GM21576 (cell line): ENCODE results near the gene ADCK2.
"Not testable (repeated sequence)": the region's sequence is repeated elsewhere in the genome, so short reads cannot be mapped to it uniquely, and the experiment has no call there.

Source experiments
- ATAC-seq: cut with Tn5 transposase; IDR thresholded peaks from one replicate; pipeline ENCODE4 v1.9.1; 2021; ENCODE audit warnings: mild to moderate bottlenecking, moderate library complexity; ENCODE audit not compliant: unreplicated experiment

Gene ADCK2

DNA sequence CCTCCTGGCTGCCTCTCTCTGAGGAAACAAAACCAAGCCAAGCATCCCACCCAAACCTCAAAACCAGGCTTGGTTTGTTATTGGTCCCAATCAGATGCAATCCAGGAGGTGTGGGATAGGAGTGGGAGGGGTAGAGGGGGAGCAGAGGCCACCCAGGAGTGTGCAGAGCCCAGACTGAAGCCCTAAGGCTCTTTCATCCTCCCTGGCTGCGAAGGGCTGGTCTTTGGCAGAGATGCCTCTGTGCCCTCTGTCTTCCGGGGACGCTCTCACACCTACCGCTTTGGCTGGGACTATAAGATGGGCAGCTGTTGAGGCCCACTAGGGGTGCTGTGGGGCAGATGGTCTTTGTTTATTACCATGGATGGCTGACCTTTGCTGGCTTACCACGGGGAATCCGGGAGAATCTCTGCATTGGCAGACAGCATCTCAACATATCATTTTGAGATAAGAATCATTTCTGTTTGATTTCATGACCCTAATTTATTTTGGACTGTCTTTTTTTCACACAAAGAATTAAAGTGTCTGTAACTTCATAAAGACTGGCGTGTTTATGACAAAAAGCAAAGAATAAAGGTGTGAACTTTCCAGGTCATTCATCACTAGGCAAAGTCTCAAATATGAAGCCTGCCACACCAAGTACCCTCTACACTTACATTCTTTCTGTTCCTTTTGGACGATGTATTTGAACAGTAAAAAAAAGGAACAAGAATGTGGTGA is 25.7 kb upstream of the ADCK2 start:
- ATAC-seq = peak; percentile 91

DNA sequence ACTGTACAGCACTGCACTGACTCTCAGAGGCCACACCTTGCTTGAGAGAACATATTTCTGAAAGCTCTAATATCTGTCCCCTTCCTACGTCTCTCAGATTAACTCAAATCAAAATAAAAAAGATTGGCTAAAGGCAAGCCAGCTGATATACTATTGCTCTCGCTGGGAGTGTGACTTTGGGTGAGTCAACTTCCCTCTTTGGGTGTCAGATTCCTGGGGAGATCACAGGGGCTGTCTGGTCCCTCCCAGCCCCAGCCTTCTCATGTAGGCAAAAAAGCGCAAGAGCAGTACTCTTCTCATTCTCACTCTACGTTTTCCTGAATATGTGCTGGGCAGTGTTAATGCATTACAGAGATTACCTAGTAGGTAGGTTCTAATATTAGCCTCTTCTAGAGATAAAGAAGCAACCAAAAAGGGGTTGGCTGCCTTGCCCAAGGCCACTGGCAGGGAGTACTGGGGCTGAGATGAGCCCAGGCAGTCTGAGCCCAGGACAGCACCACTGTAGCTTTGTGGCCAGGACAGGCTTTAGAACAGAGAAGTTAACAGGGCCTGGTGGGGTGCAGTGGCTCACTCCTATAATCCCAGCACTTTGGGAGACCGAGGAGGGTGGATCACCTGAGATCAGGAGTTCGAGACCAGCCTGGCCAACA is 23.1 kb upstream of the ADCK2 start:
- no peak for ATAC-seq

DNA sequence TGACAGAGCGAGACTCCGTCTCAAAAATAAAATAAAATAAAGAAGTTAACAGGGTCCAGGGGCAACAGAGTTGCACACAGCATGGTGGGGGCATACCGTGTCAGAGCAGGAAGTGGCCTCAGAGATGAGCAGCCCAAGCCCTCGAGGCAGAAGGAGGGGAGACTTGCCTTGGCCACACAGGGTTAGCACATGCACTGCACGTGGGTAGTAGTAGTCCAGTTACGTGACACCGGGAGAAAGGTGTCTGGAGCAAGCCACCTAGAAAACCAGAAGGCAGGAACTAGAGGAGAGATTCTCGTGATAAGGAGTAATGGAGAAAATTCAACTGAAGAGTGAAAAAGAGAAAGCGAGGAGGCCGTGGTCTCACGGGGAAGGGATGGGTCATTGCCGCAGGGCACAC is 22.4 kb upstream of the ADCK2 start:
- ATAC-seq = no peak

DNA sequence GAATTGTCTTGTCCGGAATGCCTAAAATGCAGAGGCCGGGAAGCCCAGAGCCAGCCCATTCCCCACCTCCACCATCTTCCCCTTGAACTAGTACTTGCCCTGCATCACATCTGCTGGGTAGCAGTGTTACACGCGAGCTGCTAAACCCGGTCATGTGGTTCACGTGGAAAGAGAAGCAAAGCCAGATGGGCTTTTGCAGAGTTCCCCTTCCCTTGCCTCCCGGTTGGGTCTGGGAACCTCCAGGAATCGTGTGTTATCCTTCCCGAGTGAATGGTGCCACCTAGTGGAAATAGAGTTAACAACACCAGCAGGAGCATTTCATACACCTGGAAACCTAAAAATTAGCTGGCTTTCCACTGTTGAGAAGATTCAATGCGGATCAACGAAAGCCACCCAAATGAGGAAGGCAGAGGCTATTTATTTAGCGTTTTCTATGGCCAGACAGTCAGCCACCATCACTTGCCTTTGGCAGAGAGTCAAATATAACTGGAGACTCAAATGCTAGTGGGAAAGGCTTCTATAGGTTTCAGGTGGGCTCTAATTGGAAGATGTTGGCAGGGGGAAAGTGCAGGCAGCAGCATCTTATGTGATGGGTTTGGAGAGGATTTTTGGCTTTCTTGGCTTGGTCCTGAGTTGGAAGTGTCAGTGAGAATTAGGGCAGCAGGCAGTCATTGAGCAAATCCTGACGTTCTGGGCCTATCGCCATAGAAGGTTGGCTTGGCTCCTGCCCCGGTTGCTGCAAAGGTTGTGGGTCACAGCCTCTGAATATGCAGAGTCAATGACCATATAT is 19.2 kb upstream of the ADCK2 start:
- ATAC-seq = no peak

DNA sequence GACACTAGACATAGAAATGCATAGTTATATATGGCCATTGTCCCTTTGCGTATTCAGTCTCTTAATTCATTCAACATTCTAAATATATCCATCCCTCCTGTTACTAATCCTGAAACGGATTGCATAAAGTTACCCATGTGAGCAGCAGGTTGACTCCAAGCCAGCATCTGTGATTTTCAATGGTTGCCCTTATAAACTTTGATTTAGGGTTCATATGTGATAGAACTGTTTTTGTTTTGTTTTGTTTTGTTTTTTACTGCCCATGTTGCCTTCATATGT is 18.7 kb upstream of the ADCK2 start:
- no peak for ATAC-seq

DNA sequence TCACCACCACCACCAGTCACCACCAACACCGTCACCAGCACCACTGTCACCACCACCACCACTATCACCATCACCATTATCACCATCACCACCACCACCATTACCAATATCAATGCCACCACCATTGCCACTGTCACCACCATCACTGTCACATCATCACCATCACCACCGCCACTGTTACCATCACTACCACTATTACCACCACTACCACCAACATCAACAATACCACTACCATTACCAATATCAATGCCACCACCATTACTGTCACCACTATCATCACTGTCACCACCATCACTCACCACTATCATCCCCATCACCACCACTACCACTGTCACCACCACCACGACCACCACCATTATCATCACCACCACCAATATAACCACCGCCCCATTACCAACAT is 18.1 kb upstream of the ADCK2 start:
- ATAC-seq = no peak

DNA sequence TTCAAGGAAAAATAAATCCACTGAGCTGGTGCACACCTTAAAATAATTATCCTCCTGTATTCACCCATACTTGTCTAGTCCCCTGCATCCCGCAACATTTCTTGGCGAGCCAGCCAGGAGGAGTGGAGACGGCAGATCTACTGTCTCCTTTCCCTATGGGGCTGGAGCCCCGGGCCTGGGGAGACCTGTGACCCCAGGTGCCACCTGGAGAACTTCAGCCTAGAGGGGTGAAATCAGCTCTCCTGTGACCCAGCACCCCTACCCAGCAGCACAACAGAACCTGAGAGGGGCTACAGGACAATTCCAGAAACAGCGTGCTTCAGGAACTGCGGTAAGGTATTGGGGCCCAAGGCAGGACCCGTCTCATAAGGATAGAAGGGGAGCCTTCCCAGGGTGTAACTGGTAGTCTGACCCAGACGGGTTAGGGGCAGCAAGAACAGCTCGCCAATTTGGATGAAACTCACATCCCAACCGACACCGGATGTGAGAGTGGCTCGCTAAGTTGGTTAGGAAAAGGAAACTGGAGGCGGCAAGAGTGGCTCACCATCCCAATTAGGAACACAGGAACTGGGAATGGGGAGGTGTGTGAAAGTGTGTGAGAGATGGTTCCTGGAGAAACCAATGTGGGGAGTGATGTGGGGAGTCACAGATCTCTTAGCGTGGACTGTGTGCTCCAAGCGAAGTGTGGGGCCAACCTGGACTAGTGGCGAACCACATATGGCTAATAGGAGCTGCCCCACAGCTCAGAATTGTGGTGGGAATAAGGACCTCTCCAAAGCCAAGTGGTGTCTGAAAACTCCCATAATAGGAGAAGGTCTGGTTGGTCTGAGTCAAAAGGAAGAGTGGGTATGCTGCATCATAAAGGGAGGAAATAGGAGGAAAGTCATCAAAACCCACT is 17.0 kb upstream of the ADCK2 start:
- no peak for ATAC-seq

DNA sequence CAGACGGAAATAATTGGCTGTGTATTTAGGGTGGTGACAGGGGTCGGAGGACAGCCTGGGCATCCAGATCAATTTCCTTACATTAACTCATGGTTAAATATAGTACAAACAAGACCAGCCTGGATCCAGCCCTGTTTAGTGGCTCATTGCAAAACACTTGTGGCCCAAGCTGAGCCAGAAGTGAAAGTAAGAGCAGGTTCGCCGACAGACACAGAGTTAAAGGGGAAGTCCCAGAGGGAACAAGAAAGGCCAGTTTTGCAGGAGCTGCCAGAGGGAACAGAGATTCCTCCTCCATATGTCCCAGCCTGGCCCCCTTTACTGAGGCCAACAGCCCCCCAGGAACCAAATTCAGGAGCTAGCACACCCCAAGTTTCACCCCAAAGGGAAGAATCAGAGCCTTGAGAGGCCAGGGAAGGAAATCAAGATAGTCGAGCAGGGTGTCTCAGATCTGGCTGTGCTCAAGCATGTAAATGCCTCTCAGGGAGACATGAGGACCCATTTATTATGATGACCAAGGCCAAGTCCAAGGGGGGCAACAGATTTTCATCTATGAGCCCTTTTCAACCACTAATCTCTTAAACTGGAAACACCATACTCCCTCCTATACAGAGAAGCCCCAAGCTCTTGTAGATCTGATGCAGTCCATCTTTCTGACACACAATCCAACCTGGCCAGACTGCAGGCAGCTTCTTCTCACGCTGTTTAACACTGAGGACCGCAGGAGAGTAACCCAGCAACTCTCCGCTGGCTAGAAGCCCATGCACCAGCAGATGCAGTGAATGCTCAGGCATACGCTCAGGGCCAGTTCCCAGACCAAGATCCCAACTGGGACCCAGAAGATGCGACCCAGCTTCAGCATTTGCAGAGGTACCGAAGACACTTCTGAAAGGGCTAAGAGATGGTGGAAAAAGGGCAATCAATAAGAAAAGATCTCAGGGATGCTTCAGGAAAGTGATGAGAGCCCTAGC is 15.9 kb upstream of the ADCK2 start:
- peak; percentile 85 for ATAC-seq

DNA sequence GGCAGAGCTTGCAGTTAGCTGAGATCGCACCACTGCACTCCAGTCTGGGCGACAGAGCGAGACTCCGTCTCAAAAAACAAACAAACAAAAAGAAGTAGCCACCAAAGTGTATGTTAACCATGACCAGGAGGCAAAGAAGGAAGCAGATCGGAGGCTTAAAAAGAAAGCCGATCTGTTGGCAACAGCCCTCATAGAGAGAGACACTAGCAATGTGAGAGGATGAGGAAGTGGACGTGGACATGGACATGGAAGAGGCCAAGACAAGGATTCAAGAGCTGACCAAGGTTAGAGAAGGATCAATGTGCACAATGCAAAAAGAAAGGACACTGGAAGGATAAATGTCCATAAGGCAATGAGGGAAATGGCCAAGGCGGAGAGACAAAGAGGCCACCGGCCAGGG is 14.9 kb upstream of the ADCK2 start:
- no peak for ATAC-seq

DNA sequence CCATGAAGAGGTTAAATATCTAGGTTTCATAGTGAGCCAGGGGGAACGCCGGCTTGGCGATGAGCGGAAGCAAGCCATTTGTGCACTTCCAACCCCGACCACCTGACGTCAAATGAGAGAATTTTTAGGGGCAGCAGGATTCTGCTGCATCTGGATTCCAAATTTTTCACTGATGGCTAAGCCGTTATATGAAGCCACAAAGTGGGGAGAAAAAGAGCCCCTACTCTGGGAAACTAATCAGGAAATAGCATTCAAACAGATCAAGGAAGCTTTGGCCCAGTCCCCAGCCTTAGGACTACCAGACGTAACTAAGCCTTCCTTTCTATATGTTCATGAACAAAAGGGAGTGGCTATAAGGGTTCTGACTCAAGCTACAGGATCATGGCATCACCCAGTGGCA is 12.9 kb upstream of the ADCK2 start:
- ATAC-seq = no peak

DNA sequence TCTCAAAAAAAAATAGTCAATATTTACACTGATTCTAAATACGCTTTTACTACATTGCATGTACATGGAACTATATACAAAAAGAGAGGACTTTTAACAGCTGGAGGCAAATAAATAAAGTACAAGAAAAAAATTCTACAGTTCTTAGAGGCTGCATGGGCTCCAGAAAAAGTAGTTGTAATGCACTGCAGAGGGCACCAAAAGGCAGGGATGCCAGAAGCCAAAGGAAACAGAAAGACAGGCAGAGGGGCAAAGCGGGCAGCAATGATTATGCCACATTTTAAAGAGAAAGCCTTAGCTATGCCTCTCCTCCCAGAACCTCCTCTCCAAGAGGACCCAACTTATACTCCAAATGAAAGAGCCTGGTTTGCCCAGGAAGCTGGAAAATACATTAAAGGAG is 11.6 kb upstream of the ADCK2 start:
- ATAC-seq = no peak

DNA sequence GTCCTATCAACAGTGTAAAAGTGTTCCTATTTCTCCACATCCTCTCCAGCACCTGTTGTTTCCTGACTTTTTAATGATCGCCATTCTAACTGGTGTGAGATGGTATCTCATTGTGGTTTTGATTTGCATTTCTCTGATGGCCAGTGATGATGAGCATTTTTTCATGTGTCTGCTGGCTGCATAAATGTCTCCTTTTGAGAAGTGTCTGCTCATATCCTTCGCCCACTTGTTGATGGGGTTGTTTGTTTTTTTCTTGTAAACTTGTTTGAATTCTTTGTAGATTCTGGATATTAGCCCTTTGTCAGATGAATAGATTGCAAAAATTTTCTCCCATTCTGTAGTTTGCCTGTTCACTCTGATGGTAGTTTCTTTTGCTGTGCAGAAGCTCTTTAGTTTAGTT is 9.8 kb upstream of the ADCK2 start:
- ATAC-seq = not testable (repeated sequence)

DNA sequence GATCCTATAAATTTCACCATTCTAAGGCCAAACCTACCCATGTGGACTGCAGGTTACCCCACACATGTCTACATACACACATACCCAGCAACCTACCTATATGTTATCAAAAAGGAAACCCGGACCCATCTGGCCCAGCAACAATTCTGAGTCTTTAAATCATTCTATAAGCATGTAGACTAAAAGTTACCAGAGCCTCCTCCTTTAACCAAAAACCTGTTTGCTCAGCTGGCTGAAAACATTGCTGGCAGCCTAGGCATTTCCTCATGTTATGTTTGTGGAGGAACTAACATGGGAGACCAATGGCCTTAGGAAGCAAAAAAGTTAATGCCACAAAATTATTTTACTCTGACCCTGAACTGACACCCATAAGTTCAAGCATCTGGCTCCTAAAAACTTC is 5.3 kb upstream of the ADCK2 start:
- ATAC-seq = no peak

DNA sequence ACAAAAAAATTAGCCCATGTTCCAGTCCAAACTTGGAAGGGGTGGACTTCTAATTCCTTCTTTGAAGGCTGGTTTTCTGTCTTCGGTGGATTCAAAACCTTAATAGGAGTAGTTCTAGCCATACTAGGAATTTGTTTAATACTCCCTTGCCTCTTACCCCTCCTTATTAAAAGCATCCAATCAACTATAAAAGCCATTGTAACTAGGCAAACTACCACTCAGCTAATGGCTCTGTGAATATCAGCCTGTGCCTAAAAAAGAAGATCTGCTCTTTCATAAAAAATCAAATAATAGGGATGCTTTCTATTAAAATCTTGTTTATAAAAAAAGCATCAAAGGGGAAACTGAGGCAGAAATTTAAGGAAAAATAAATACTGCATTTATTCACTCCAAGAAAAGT is 4.1 kb upstream of the ADCK2 start:
- ATAC-seq = no peak

DNA sequence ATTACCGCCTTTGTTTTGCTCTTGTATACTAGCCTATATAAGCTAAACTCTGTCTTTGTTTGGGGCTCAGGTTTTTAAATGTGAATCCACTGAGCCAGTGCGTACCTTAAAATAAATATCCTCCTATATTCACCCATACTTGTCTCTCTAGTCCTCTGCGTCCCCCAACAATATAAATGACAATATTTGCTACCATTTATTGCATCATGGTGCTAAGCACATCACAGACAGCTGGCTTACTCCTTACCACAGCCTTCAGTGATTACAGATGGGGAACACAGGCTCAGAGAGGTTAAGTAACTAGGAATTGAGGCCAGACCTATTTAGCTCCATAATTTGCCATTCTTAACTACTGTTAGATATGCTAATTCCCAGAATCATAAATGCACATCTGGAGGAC is 3.4 kb upstream of the ADCK2 start:
- ATAC-seq = no peak

DNA sequence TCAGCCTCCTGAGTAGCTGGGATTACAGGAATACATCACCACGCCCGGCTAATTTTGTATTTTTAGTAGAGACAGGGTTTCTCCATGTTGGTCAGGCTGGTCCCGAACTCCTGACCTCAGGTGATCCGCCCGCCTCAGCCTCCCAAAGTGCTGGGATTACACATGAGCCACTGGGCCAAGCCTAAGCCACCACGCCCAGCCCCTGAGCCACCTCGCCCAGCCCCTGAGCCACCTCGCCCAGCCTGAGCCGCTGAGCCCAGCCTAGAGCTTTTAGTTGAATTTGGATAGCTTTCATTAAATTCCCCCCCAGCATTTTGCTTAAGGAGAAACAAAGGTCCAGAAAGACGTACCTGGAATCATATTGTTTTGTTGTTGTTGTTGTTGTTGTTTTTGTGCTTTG is 2.9 kb upstream of the ADCK2 start:
- not testable (repeated sequence) for ATAC-seq

DNA sequence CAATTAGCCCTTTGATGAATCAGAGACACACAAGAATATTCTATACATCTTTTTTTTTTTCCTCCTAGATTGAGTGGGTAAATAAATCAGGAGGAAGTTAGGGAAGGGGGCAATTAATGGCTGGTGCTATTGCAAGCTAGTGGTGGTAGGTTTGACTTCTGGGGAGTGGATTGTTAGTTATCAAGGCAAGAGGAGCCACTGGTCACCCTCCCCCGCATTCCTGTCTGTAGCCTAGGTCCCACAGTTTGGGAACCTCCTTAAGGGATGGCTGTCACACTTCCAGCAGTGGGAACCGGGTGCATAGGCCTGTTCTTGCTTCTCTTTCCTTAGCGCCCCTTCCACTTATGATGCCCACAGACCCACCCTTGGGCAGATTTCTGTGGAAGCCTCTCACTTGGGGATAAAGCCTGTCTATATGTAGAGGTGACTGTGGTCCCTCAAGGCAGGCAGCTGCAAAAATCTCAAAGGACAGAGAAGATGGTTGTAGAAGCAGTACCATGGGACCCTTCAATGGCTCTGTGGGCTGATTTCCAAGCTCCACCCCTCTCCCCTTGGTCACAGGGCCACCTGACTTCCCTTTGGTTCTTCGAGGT is 2.3 kb upstream of the ADCK2 start:
- ATAC-seq = no peak

DNA sequence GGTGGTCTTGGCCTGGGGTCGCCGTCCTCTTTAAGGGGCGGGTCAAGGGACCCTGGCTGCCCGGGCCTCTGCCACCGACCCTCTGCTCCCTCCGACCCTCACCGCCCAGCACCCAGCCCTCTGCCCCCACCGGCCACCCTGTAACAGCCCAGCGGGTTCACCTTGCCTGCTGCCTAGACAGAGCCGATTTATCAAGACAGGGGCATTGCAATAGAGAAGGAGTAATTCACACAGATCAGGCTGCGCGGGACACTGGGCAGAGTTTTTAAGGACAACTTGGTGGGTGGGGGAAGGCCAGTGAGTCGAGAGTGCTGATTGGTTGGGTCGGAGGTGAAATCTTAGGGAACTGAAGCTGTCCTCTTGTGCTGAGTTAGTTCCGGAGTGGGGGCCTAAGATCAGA is 779 bp upstream of the ADCK2 start:
- ATAC-seq = no peak

DNA sequence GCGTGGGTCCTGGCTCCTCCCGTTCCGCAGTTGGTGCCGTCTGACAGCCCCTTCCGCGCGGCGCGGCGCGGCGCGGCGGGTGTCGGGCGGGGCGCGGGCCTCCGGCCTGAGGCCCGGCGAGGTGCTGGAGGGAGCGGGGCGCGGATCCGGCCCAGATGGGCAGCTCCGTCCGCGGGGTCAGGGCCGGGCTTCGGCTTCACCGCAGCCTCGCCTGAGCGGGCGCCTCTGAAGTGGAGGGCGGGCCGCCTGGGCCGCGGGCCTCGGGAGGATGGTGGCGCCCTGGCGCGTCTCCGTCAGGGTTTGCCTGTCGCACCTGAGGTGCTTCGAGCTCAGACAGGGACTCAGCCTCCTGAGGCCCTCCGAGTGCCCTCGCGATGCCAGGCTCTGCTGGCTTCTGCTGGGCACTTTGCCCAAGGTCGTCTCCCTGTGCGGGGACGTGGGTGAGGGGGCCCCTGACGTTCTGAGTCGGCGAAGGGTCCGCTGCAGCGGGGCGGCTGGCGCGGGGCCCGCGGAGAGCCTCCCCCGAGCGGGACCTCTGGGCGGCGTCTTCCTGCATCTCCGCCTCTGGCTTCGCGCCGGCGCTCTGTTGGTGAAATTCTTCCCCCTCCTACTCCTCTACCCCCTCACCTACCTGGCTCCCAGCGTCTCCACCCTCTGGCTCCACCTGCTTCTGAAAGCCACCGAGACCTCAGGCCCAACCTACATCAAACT is 473 bp downstream of the ADCK2 start:
- peak; percentile 23 for ATAC-seq
